OCI-LY1 (cell line): ENCODE results near the gene TSPAN10.

Source experiments
- H2AFZ ChIP-seq: fragments of 200-600 bp; sonication (generic), shearing (Covaris generic); 2 replicates; pipeline ENCODE4 v1.6.0; 2014; ENCODE audit warnings: antibody characterized with exemption, mild to moderate bottlenecking, low read length
- H3F3A ChIP-seq: fragments of 200-600 bp; sonication (generic), shearing (Covaris generic); 2 replicates; pipeline ENCODE4 v1.6.0; 2014; ENCODE audit warnings: mild to moderate bottlenecking, antibody characterized with exemption, low read length, moderate library complexity; ENCODE audit not compliant: insufficient read depth
- H3K27ac ChIP-seq: fragments of 200-600 bp; sonication (generic); 2 replicates; pipeline ENCODE4 v1.5.1; 2014; ENCODE audit warnings: low read length, mixed run types, mild to moderate bottlenecking, low read depth; ENCODE audit not compliant: poor library complexity, severe bottlenecking
- H3K27me3 ChIP-seq: fragments of 200-600 bp; sonication (generic); 2 replicates; pipeline ENCODE4 v1.6.0; 2014; ENCODE audit warnings: antibody characterized with exemption, mild to moderate bottlenecking, low read length, moderate library complexity; ENCODE audit not compliant: insufficient read depth
- H3K36me3 ChIP-seq: fragments of 200-600 bp; sonication (generic); 2 replicates; pipeline ENCODE4 v1.6.1; 2014; ENCODE audit warnings: mild to moderate bottlenecking, antibody characterized with exemption, low read length, moderate library complexity, mixed read lengths; ENCODE audit not compliant: insufficient read depth
- H3K4me1 ChIP-seq: fragments of 200-600 bp; sonication (generic); 2 replicates; pipeline ENCODE4 v1.5.1; 2014; ENCODE audit warnings: mild to moderate bottlenecking, low read length, moderate library complexity; ENCODE audit not compliant: insufficient read depth, severe bottlenecking
- H3K4me2 ChIP-seq: fragments of 200-600 bp; sonication (generic), shearing (Covaris generic); 2 replicates; pipeline ENCODE4 v1.6.1; 2014; ENCODE audit warnings: low read length
- H3K4me3 ChIP-seq: fragments of 200-600 bp; sonication (generic); 2 replicates; pipeline ENCODE4 v1.5.1; 2014; ENCODE audit warnings: low read length, low read depth, mild to moderate bottlenecking, mixed read lengths; ENCODE audit not compliant: poor library complexity, severe bottlenecking
- H3K79me2 ChIP-seq: fragments of 200-600 bp; shearing (Covaris generic); 2 replicates; pipeline ENCODE4 v1.6.1; 2016; ENCODE audit warnings: mixed run types, low read length, mixed read lengths; ENCODE audit not compliant: insufficient read depth
- H3K9ac ChIP-seq: fragments of 200-600 bp; sonication (generic), shearing (Covaris generic); 2 replicates; pipeline ENCODE4 v1.6.1; 2014; ENCODE audit warnings: mild to moderate bottlenecking, low read length, mixed read lengths
- H3K9me2 ChIP-seq: fragments of 200-600 bp; sonication (generic), shearing (Covaris generic); 2 replicates; pipeline ENCODE4 v1.6.1; 2014; ENCODE audit warnings: low read depth, mild to moderate bottlenecking, low read length, mixed read lengths
- H3K9me3 ChIP-seq: fragments of 200-600 bp; shearing (Covaris generic); 2 replicates; pipeline ENCODE4 v1.6.1; 2014; ENCODE audit warnings: low read length, mixed read lengths
- H4K20me1 ChIP-seq: fragments of 200-600 bp; sonication (generic), shearing (Covaris generic); 2 replicates; pipeline ENCODE4 v1.6.0; 2016; ENCODE audit warnings: mild to moderate bottlenecking, low read length; ENCODE audit not compliant: insufficient read depth
- EZH2 ChIP-seq: fragments of 200-600 bp; sonication (generic), shearing (Covaris generic); IDR thresholded peaks from 2 replicates; pipeline ENCODE4 v1.8.0; 2017; ENCODE audit warnings: borderline replicate concordance, mixed run types, mild to moderate bottlenecking, antibody characterized with exemption, low read length, moderate library complexity, mixed read lengths
- TF ChIP-seq, protein P1 (sequence below): fragments of 200-600 bp; sonication (generic), shearing (Covaris generic); IDR thresholded peaks from 2 replicates; pipeline ENCODE4 v1.5.1; 2017; ENCODE audit warnings: mild to moderate bottlenecking, antibody characterized with exemption, low read length, moderate library complexity, mixed read lengths

Gene TSPAN10

GRCh38 chr17:81621494-81622130 lies 15.4 kb upstream of the TSPAN10 start:
- Histone ChIP-seq H3K9me2 (no peaks in the 10 kb centered on the region), H3F3A (no peaks in the 10 kb centered on the region), H3K79me2 (peaks cover 6% of the 10 kb centered on the region; the same call in 1 of the 2 replicates), H3K9ac (no peak overlapping the region), H3K27me3 (no peaks in the 10 kb centered on the region), H3K4me3 (no peak overlapping the region), H3K4me2 (no peak overlapping the region), H3K4me1 (no peaks in the 10 kb centered on the region), H3K9me3 (no peaks in the 10 kb centered on the region), H2AFZ (no peak overlapping the region), H3K36me3 (peaks cover 84% of the 10 kb centered on the region), H3K27ac (no peak overlapping the region), H4K20me1 (no peaks in the 10 kb centered on the region)
- TF ChIP-seq EZH2 = no peak

GRCh38 chr17:81630274-81630673 lies 6.7 kb upstream of the TSPAN10 start:
- Histone ChIP-seq H3K9ac (no peak overlapping the region), H3K4me2 (no peak overlapping the region), H3K9me2 (no peaks in the 10 kb centered on the region), H3K36me3 (peaks cover 79% of the 10 kb centered on the region), H3K9me3 (no peaks in the 10 kb centered on the region), H4K20me1 (no peaks in the 10 kb centered on the region), H3F3A (no peaks in the 10 kb centered on the region), H3K79me2 (peaks cover 34% of the 10 kb centered on the region), H3K4me1 (peaks cover 15% of the 10 kb centered on the region), H3K27me3 (no peaks in the 10 kb centered on the region), H3K4me3 (no peak overlapping the region), H2AFZ (no peak overlapping the region), H3K27ac (no peak overlapping the region)
- TF ChIP-seq, protein P1, sequence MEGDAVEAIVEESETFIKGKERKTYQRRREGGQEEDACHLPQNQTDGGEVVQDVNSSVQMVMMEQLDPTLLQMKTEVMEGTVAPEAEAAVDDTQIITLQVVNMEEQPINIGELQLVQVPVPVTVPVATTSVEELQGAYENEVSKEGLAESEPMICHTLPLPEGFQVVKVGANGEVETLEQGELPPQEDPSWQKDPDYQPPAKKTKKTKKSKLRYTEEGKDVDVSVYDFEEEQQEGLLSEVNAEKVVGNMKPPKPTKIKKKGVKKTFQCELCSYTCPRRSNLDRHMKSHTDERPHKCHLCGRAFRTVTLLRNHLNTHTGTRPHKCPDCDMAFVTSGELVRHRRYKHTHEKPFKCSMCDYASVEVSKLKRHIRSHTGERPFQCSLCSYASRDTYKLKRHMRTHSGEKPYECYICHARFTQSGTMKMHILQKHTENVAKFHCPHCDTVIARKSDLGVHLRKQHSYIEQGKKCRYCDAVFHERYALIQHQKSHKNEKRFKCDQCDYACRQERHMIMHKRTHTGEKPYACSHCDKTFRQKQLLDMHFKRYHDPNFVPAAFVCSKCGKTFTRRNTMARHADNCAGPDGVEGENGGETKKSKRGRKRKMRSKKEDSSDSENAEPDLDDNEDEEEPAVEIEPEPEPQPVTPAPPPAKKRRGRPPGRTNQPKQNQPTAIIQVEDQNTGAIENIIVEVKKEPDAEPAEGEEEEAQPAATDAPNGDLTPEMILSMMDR = no peak
- no peak for TF ChIP-seq EZH2

DNA sequence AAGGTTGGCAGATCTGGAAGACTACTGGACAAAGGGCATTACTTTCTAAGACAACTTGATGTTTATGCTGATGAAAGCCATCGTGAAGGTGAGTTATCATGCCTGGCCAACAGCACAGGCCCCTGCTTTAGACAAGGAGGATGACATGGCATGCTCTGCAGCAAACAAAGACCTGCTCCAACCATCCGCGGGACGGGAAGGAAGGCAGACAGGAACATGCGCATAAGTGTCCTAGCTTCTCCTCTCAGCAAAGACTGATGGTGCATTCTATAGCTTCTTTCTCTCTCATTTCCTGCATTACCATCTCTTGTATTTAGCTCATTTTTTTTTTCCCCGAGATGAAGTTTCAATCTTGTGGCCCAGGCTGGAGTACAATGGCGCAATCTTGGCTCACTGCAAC lies 5.5 kb upstream of the TSPAN10 start:
- Histone ChIP-seq H3K4me2 (no peak overlapping the region), H2AFZ (no peak overlapping the region), H3K9ac (no peak overlapping the region), H4K20me1 (no peaks in the 10 kb centered on the region), H3K27me3 (no peaks in the 10 kb centered on the region), H3K4me3 (no peak overlapping the region), H3K9me3 (no peaks in the 10 kb centered on the region), H3K4me1 (peaks cover 24% of the 10 kb centered on the region), H3K27ac (no peak overlapping the region), H3K79me2 (peaks cover 46% of the 10 kb centered on the region), H3F3A (no peaks in the 10 kb centered on the region), H3K36me3 (peaks cover 67% of the 10 kb centered on the region), H3K9me2 (no peaks in the 10 kb centered on the region)
- TF ChIP-seq, protein P1 = no peak
- no peak for TF ChIP-seq EZH2

DNA sequence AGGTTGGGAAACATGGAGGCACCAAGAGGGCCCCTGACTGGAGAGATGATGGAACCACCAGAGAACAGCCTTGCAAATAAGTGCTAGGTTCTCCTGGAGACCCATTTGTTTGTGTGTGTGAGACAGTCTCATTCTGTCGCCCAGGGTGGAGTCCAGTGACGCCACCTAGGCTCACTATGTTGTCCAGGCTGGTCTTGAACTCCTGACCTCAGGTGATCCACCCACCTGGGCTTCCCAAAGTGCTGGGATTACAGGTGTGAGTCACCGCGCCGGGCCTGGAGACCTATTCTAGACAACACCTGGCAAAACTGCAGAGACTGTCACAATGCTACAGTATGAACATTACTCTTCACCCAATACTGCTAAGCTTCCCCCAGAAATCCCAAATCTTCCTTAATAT lies 1.6 kb upstream of the TSPAN10 start:
- Histone ChIP-seq H3K79me2 (peaks cover 47% of the 10 kb centered on the region), H3K9me2 (no peaks in the 10 kb centered on the region), H2AFZ (no peak overlapping the region), H3K27me3 (no peaks in the 10 kb centered on the region), H3K4me2 (peak overlapping the region; percentile 78), H3K9me3 (no peaks in the 10 kb centered on the region), H3K36me3 (peaks cover 29% of the 10 kb centered on the region), H3K27ac (peak overlapping the region; percentile 88), H3K4me1 (peaks cover 24% of the 10 kb centered on the region), H3F3A (no peaks in the 10 kb centered on the region), H3K4me3 (peak overlapping the region; percentile 98), H3K9ac (peak overlapping the region; percentile 97), H4K20me1 (no peaks in the 10 kb centered on the region)
- TF ChIP-seq, protein P1 = no peak
- TF ChIP-seq EZH2 = no peak
